A673 (cell line): ENCODE results near the gene HIPK3. TPM values are rescaled to one million over a fixed set of nuclear protein-coding genes. Genes with fewer than 3 reads are reported as not detected.

Source experiments
- BruUV-seq: library from RNA; stranded (reverse); fragments of 400-500 nt; replicated peaks from 2 replicates; lab custom pipeline; 2021; lab: Mats Ljungman, UMichigan
- CTCF ChIA-PET: fragments of 300-600 bp; sonication (Branson Sonifier 250); formaldehyde crosslinking; loops from one replicate; lab custom pipeline; 2022; ENCODE audit warnings: antibody characterized with exemption; lab: Charles Lee
- POLR2A ChIA-PET: fragments of 300-600 bp; sonication (Branson Sonifier 250); formaldehyde crosslinking; loops from one replicate; lab custom pipeline; 2022; ENCODE audit warnings: antibody characterized with exemption; ENCODE audit not compliant: low non-redundant PET; lab: Charles Lee
- DNase-seq: peaks from one replicate; pipeline ENCODE4 v3.0.0-alpha.2; 2015; ENCODE audit warnings: low spot score
- H3K27ac ChIP-seq: fragments of 200-600 bp; sonication (generic); 2 replicates; pipeline ENCODE4 v1.5.1; 2016; ENCODE audit warnings: mixed run types, low read depth, mild to moderate bottlenecking, mixed read lengths, antibody characterized with exemption, low read length; ENCODE audit not compliant: poor library complexity, severe bottlenecking
- H3K27me3 ChIP-seq: fragments of 200-600 bp; sonication (generic); replicated peaks from 2 replicates; pipeline ENCODE4 v1.6.1; 2017; ENCODE audit warnings: mixed run types, low read depth, mild to moderate bottlenecking, mixed read lengths, antibody characterized with exemption, low read length; ENCODE audit not compliant: insufficient read depth, poor library complexity
- H3K36me3 ChIP-seq: fragments of 200-600 bp; sonication (generic); 2 replicates; pipeline ENCODE4 v1.6.1; 2016; ENCODE audit warnings: mixed run types, mild to moderate bottlenecking, mixed read lengths, antibody characterized with exemption, low read length; ENCODE audit not compliant: insufficient read depth, poor library complexity, severe bottlenecking
- H3K4me1 ChIP-seq: fragments of 200-600 bp; sonication (generic); 2 replicates; pipeline ENCODE4 v1.6.1; 2017; ENCODE audit warnings: mixed run types, mild to moderate bottlenecking, mixed read lengths, antibody characterized with exemption, low read length; ENCODE audit not compliant: insufficient read depth, poor library complexity, severe bottlenecking
- H3K4me3 ChIP-seq: fragments of 200-600 bp; sonication (generic); 2 replicates; pipeline ENCODE4 v1.5.1; 2016; ENCODE audit warnings: low read depth, mixed run types, mild to moderate bottlenecking, mixed read lengths, low read length; ENCODE audit not compliant: poor library complexity, severe bottlenecking
- H3K9me3 ChIP-seq: fragments of 200-600 bp; sonication (generic); 2 replicates; pipeline ENCODE4 v1.6.1; 2016; ENCODE audit warnings: mixed run types, low read depth, mild to moderate bottlenecking, mixed read lengths, antibody characterized with exemption, low read length; ENCODE audit not compliant: poor library complexity, severe bottlenecking
- EZH2 ChIP-seq: fragments of 200-600 bp; sonication (generic); IDR thresholded peaks from 2 replicates; pipeline ENCODE4 v1.6.1; 2017; ENCODE audit warnings: borderline replicate concordance, low read depth, mild to moderate bottlenecking, mixed read lengths, antibody characterized with exemption, low read length; ENCODE audit not compliant: poor library complexity, severe bottlenecking
- intact Hi-C: fragments of 100-400 bp; cut with micrococcal nuclease; formaldehyde crosslinking; loops from one replicate; pipeline ENCODE4 v1.10.0; 2022; ENCODE audit not compliant: unreplicated experiment
- total RNA-seq: library from RNA; stranded (reverse); gene quantifications from 2 replicates; pipeline ENCODE4 v1.2.3, GENCODE V29; 2021
- TF ChIP-seq, protein P1 (sequence below): fragments of 300-800, 200-600 bp; sonication (generic); conservative IDR thresholded peaks from 2 replicates; pipeline ENCODE4 v1.5.1; 2017; ENCODE audit warnings: low read depth, mild to moderate bottlenecking, antibody characterized with exemption, low read length, moderate library complexity, mixed read lengths

Gene HIPK3
- total RNA-seq, 1 experiment from 2014 or later, result 86.7 TPM

DNA sequence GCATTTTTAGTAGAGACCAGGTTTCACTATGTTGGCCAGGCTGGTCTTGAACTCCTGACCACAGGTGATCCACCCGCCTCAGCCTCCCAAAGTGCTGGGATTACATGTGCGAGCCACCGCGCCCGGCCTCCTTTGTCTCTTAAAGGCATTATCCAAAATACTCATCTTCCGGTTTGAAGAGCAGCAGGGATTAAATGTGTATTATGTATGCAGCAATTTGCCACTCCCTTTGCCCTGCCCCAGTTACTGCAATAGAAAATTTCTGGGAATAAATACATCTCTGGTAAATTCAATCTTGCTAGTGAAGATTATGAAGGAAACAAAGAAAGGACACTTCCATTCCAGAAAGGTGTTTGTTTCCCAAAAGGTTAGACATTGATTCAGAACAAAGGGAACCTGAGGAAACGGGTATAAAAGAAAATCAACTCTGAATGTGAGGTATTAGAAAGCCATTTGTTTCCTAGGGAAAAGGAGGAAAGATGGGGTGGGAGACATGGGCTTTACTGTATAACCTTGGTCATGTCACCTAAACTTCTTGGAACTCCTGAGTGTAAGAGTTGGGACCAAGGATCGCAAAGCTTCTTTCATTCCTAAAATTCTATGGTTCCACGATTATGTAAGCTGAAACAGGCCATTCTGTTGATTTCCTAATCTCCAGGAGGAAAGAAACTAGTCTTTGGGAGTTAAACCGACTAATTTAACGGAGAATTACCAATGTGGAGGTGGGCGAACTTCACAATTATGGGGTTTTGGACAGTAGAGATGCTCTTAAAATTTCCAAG is 959 bp upstream of the HIPK3 start:
- intact Hi-C loops, result loop anchor here (5.0 kb wide), 3 partner anchors 71 to 436 kb away; partner anchors contain the start of gene CSTF3
- ChIA-PET CTCF (no interaction called here), POLR2A (no interaction called here)
- DNase-seq, result peak; percentile 93
- TF ChIP-seq EZH2, result no peak
- TF ChIP-seq, protein P1, sequence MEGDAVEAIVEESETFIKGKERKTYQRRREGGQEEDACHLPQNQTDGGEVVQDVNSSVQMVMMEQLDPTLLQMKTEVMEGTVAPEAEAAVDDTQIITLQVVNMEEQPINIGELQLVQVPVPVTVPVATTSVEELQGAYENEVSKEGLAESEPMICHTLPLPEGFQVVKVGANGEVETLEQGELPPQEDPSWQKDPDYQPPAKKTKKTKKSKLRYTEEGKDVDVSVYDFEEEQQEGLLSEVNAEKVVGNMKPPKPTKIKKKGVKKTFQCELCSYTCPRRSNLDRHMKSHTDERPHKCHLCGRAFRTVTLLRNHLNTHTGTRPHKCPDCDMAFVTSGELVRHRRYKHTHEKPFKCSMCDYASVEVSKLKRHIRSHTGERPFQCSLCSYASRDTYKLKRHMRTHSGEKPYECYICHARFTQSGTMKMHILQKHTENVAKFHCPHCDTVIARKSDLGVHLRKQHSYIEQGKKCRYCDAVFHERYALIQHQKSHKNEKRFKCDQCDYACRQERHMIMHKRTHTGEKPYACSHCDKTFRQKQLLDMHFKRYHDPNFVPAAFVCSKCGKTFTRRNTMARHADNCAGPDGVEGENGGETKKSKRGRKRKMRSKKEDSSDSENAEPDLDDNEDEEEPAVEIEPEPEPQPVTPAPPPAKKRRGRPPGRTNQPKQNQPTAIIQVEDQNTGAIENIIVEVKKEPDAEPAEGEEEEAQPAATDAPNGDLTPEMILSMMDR, result no peak
- BruUV-seq, result TSS peak; percentile 89
- no peaks in the 10 kb centered on the region for H3K36me3 ChIP-seq
- H3K9me3 ChIP-seq, result no peaks in the 10 kb centered on the region
- H3K27me3 ChIP-seq, result no peaks in the 10 kb centered on the region
- H3K4me3 ChIP-seq, result peak overlapping the region; percentile 66
- peak overlapping the region; percentile 97 for H3K27ac ChIP-seq
- H3K4me1 ChIP-seq, result peaks cover 28% of the 10 kb centered on the region

DNA sequence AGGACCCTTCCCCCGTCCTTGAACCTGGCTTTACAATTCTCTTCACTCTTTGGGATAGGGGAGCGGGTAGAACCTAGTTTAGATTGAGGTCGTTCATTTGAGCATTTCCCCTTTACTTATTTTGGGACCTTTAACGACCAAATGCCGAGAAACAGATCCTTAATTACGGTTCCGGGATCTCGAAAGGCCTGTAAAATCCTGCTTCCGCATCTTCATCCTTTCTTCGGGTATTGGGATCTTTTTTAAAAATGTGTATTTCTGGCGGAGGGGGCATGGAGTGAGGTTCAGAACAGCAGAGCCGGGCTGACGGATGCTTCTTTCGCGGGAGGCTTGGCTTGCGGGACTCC is 395 bp upstream of the HIPK3 start:
- CTCF ChIA-PET, result no interaction called here
- H3K9me3 ChIP-seq, result no peaks in the 10 kb centered on the region
- peak overlapping the region; percentile 66 for H3K4me3 ChIP-seq
- peaks cover 28% of the 10 kb centered on the region for H3K4me1 ChIP-seq
- DNase-seq, result no peak
- H3K36me3 ChIP-seq, result no peaks in the 10 kb centered on the region
- H3K27ac ChIP-seq, result peak overlapping the region; percentile 97
- POLR2A ChIA-PET, result no interaction called here
- no peaks in the 10 kb centered on the region for H3K27me3 ChIP-seq
- intact Hi-C loops, result loop anchor here (5.0 kb wide), 3 partner anchors 71 to 436 kb away; partner anchors contain the start of gene CSTF3
- BruUV-seq, result no TSS peak
- TF ChIP-seq, protein P1, result no peak
- no peak for TF ChIP-seq EZH2

GRCh38 chr11:33257897-33258630 is 883 bp downstream of the HIPK3 start:
- DNase-seq, result peak; percentile 97
- no peak for TF ChIP-seq EZH2
- TF ChIP-seq, protein P1, result peak; percentile 58; the same call in 1 of the 2 replicates
- H3K36me3 ChIP-seq, result no peaks in the 10 kb centered on the region
- POLR2A ChIA-PET, result no interaction called here
- intact Hi-C loops, result loop anchor here (5.0 kb wide), 3 partner anchors 69 to 434 kb away; partner anchors contain the start of gene CSTF3
- H3K27me3 ChIP-seq, result no peaks in the 10 kb centered on the region
- H3K4me3 ChIP-seq, result peak overlapping the region; percentile 66
- H3K9me3 ChIP-seq, result no peaks in the 10 kb centered on the region
- no TSS peak for BruUV-seq
- peaks cover 35% of the 10 kb centered on the region for H3K4me1 ChIP-seq
- CTCF ChIA-PET, result no interaction called here
- peak overlapping the region; percentile 97 for H3K27ac ChIP-seq
